Head of caudate nucleus (tissue), 42 donors: ENCODE measurements around the gene GNS.
A peak's percentile ranks its signal among the peaks of the same experiment; 100 is the strongest.
"Not testable (repeated sequence)": the region's sequence is repeated elsewhere in the genome, so short reads cannot be mapped to it uniquely, and the experiment has no call there.

Source experiments
- DNase-seq, 42 donors: peaks; one replicate each; pipeline versions ENCODE4 v3.0.0 to v3.0.0-alpha.2; 2020 to 2021; ENCODE audit warnings: mixed read lengths in 7 of 42
- intact Hi-C: fragments of 100-400 bp; cut with DNase I; formaldehyde crosslinking; loops from one replicate; pipeline ENCODE4 v1.15.0; 2022

Gene GNS

GRCh38 chr12:64713376-64713775 is 45.8 kb downstream of the GNS start:
- intact Hi-C loops = no loop called here

GRCh38 chr12:64709429-64709828 is 49.8 kb downstream of the GNS start:
- intact Hi-C loops = no loop called here
- DNase-seq = no peak

More at GRCh38 chr12:64713376-64713775, 45.8 kb downstream of the GNS start:
- no peak for DNase-seq

DNA sequence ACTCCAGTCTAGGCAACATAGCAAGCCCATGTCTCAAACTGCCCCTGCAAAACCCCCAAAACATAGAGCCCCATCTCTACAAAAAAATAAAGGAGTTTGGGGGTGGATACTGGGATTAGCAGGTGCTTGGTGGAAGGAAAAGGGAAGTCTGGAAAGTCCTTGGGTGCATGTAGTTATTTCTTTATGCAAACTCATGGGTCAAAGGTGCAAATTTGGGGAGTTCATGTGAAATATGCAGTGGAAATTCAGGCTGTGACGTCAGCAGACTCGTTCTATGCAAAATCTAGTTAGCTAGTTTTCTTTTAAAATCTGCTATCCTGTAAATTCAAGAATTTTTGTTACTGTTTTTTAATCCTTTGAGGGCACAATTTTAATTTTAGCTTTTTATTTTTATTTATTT is 51.3 kb downstream of the GNS start:
- no peak for DNase-seq
- intact Hi-C loops = no loop called here

GRCh38 chr12:64707362-64707761 is 51.8 kb downstream of the GNS start:
- no peak for DNase-seq
- intact Hi-C loops = no loop called here

DNA sequence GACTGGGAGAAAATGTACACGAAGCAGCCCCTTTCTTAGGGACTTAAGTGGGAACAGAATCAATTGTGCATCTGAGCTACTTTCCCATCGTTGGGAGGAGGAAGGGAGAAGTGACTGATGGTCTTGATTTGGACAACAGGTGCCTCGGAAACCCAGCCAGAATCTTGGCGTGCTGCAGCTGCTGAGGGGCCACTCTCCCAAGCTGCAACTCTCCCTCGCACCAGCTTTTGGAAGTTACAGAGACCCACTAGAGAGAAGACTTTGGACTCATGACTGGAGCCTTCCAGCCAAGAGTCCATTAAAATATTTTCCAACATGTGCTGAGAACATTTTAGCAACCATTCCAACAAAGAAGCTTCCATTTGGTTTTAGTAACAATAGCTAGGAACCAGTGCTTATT is 52.3 kb downstream of the GNS start:
- no peak for DNase-seq
- intact Hi-C loops = no loop called here

DNA sequence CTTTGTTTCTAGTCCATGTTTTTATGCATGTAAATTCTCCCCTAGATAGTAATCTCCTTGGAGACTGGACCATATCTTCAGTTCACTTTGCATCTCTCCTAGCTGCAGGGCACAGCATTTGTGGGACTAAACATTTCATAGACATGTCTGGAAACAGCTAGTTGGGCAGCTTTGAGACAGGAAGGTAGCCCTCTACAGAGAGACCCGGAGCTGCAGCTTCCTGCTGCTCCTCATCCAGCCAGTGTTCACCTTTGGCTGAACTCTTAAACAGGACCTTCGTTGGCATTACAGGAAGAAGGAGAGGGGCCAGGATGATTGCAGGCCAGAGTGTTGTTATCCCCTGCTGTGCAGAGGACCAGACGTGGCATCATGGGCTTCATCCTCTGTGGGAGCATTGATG is 52.9 kb downstream of the GNS start:
- DNase-seq = no peak
- intact Hi-C loops = no loop called here

DNA sequence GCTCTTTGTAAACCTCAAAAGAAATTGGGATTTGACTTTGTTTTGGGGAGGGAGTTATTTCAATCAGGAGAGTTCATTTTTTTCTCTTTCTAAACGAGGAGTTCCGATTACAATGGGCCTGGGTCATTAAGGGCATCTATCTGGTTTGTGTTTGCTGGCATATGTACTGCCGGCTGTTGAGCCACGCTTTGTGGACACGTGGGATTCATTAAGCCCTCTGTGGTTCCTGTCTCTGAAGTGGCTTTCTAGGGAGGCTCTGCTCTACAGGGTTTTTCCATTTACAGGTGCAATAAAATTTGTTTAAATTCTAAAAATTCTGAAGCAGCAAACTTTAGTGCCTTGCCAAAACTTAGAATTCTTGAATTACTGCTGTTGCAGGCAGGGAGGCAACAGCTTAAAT is 57.9 kb downstream of the GNS start:
- DNase-seq = no peak
- intact Hi-C loops = no loop called here

DNA sequence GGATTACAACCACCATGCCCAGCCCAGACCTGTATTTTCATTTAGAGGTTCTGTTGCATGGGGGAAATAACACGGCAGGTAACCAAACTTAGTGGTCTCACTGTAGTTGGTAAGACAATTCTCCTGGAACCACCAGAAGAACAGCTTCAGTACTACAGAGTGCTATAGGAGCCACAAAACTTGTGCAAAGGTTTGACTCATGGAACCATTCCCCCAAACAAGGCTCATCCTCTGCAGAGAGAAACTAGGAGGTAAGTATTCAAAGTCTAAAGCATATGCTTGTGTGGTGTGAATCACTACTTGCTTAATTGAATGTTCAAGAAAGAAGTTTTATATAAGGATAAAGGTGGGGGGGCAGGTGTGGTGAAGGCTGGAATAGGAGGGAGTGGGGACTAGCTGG is 58.7 kb downstream of the GNS start:
- intact Hi-C loops = no loop called here
- no peak for DNase-seq

DNA sequence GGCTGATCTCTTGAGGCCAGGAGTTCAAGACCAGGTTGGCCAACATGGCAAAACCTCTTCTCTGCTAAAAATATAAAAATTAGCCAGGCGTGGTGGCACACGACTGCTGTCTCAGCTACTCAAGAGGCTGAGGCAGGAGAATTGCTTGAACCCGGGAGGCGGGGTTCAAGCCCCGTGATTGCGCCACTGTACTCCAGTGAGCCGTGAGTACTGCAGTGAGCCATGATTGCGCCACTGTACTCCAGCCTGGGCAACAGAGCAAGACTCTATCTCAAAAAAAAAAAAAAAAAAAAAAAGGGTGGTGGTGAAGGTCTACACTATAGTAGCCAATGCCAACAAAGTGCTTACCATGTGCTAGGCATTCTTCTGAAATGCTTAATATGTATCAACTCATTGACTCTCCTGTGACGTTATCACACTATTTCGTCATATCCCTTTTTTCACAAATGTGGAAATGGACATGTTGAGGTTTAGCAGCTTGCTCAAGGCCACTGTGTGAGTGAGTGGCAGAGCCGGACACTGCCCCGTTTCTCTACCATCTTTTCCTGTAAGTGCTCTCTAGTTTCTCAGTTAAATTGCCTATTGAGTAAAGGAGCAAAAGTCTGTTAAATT is 59.6 kb downstream of the GNS start:
- intact Hi-C loops = loop anchor here (5.0 kb wide), 1 partner anchor 152 kb away; no protein-coding TSS in a partner anchor
- DNase-seq = no peak

DNA sequence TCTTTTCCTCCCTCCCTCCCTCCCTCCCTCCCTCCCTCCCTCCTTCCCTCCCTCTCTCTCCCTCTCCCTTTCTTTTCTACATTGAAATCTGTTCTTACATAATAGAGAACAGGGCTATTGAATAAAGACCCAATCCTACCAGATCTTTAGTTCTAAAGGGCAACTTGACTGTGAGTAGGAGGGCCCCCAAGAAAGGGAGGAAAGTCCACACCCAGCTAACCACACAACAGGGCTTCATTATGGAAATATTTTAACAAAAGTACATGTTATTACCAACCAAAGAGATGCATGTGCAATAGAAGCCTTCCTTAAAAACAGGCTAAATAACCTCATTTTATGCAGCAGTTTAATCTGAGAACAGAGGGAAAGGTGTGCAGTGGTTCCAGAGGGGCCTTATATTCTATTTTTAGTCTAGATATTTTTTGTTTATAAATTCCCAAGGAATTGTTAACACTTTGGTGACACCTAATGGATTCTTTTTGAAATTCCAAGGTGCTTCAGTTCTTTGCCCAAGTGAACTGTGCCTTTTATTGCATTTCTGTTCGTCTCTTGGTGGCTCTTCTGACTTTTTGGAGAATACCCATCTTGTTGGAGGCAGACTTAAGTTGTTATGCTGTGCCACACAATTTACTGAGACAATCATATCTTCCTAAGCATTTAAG is 63.0 kb downstream of the GNS start:
- intact Hi-C loops = loop anchor here (5.0 kb wide), 1 partner anchor 149 kb away; no protein-coding TSS in a partner anchor
- peak in 1 of 42 donors; percentile 8 for DNase-seq

DNA sequence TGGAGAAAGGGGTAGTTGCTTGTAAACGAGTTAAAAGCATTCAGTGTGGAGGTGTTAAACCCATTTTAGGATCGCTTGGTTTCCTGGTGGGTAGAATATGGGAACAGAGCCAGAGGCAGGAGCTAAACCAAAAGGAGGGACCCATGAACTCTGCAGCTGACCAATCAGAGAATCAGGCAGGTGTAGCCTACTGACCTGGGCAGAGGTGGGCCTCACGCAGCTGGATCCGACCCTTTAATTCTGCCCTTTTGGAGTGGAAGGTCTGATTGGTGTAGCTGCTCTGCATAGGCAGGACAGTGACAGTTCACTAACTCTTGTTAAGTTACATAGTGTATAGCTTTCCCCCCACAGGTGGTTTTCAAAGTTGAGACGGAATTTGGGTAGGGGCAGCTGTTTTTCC is 63.7 kb downstream of the GNS start:
- intact Hi-C loops = loop anchor here (5.0 kb wide), 1 partner anchor 148 kb away; no protein-coding TSS in a partner anchor
- DNase-seq = no peak

DNA sequence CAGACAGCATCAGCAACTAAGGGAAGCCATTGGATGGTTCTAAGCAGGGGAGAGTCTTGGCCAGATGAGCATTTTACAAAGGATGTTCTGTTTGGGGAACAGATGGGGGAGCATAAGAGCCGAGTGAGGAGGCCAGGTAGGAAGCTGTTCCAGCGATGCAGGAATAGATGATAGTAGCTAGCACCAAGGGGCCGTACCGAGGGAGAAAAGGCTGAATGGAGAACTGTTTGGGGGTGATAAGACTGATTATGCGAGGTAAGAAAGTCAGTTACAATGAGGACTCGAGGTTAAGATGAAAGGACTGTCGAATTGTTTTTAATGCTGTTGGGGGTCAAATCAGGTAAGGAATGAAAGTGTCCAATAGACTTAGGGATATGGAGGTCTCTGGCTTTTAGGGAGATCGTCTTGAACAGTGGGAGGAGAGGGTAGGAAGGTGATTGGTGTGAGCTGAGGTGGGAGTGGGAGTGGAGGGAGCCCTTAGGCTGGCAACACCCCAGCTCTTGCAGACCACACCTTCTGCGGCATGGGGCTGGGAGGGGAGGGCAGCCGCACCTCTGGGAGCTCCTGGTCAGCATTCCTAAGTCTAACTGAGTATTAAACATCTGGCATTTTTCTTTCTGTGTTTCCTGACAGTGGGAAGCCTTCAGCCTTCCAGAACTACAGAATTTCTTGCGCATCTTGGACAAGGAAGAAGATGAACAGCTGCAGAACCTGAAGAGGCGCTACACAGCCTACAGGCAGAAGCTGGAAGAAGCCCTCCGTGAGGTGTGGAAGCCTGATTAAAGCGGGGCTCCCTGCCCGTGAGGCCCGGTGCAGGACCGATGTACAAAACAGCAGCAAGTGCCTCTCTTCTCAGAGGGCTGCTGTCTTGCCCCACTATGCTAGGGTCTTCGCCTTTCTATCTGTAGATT is 64.8 kb downstream of the GNS start:
- intact Hi-C loops = loop anchor here (5.0 kb wide), 1 partner anchor 147 kb away; no protein-coding TSS in a partner anchor
- no peak for DNase-seq

- intact Hi-C loops = no loop called here
- no peak for DNase-seq
These were observed 67.2 kb downstream of the GNS start for GRCh38 chr12:64691795-64692583.

DNA sequence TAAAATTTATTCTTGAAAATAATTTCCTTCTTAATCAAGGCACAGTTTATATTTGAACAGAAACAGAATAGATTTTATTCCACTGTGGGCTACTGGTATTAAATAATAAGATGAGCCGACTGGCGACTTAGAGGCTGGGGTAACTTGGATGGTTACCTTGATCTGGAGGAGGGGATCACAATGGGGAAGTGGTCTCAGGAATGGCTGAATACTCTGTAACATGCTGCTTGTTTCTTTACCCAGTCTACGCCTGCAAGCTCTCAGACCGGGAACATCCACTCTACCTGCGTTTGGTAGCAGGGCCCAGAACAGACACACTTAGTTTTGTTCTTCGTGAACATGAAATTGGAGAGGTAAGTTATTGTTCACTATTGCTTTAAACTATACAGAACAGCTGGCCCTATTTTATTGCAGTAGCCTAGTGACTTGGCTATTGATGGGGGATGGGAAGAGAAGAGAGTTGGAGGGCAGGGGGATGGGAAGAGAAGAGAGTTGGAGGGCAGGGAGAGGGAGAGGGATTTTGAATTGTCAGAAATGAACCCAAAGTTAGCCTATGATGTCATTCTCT is 67.9 kb downstream of the GNS start:
- intact Hi-C loops = no loop called here
- no peak for DNase-seq

GRCh38 chr12:64690236-64690635 is 69.0 kb downstream of the GNS start:
- DNase-seq, intact Hi-C loops: not testable (repeated sequence)

GRCh38 chr12:64688715-64689114 is 70.5 kb downstream of the GNS start:
- DNase-seq = no peak
- intact Hi-C loops = no loop called here

GRCh38 chr12:64688219-64688618 is 71.0 kb downstream of the GNS start:
- intact Hi-C loops = no loop called here
- DNase-seq = no peak

GRCh38 chr12:64687816-64688215 is 71.4 kb downstream of the GNS start:
- DNase-seq = no peak
- intact Hi-C loops = no loop called here

DNA sequence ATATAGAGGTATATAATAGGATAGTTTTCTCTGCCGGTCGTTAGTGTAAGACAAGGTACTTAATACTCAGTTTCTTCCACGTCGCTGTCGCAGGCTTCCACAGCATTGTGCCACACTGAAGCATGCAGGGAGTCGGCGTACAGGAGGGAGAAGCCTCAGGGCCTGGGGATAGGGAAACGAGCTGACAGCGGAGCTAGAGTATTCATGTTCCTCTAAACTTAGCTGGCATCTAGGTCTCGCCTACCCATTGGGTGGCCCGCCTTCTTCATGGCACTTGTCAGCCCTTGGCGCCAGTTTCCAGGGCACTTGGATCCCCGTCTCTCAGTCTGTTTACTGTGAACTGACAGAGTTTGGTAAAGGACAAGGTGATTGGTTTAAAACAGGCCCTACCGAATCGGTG is 73.6 kb downstream of the GNS start:
- intact Hi-C loops = no loop called here
- no peak for DNase-seq
